SK-N-MC (cell line): ENCODE data around the gene ZCCHC24.

Experiments
- EZH2 ChIP-seq: fragments of 200-600 bp; sonication (generic); IDR thresholded peaks from one replicate; pipeline ENCODE4 v1.6.1; 2017; ENCODE audit warnings: antibody characterized with exemption
- POLR2AphosphoS5 ChIP-seq: IDR thresholded peaks from 2 replicates; pipeline ENCODE4 v1.6.1; 2012; ENCODE audit warnings: mild to moderate bottlenecking, low read depth, low read length, borderline replicate concordance

DNA sequence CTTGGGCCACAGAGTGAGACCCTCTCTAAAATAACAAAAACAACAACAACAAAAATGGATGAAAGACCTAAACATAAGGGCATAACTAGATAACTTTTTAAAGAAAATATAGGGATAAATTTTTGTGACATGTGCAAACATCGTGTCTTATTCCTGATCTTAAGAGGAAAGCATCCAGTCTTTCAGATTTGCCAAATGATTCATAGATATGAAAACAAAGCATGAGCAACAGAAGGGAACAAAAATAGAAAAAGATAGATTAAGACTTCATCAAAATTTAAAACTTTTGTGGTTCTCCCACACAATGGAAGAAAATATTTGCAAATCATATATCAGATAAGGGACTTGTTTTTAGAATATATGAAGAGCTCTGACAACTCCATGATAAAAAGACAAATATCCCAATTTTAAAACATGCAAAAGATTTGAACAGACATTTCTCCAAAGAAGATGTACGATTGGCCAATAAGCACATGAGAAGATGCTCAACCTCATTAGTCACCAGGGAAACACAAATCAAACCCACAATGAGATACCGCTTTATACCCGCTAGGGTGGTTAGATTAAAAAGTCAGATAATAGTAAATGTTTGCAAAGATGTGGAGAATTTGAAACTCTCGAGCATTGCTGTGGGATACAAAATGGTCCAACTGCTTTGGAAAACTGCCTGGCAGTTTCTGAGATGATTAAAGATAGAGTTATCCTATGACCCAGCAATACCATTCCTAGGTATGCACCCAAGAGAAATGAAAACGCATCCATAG, 77.8 kb downstream of the ZCCHC24 start:
- TF ChIP-seq POLR2AphosphoS5 (no peak), EZH2 (no peak)
